ENCODE measurements around the gene CPAMD8. TPM values are rescaled to one million over a fixed set of nuclear protein-coding genes. Genes with fewer than 3 reads are reported as not detected.
A peak's percentile ranks its signal among the peaks of the same experiment; 100 is the strongest.

Gene CPAMD8
- total RNA-seq, 6 experiments from 2014 or later, result 0.90 to 1.8 (median 1.2) TPM

- 43% methylated on average over 11 of the region's 18 CpGs for WGBS (ENCODE audit: insufficient coverage, low coverage, low lambda C conversion rate, missing lambda C conversion rate)
- ATAC-seq, result no peak
- Histone ChIP-seq H3K9me3 (no peaks in the 10 kb centered on the region), H3K36me3 (peaks cover 0 to 3% (median under 1%) of the 10 kb centered on the region in 4 donors), H3K4me3 (peak overlapping the region; percentile 71 to 94 (median 83)), H3K27me3 (no peaks in the 10 kb centered on the region), H3K4me1 (peaks cover 0 to 48% (median 20%) of the 10 kb centered on the region in 4 donors), H3K27ac (peak overlapping the region in 2 of 3 donors; percentile 64 to 78)
- intact Hi-C loops (cut with DNase I), result no loop called here
- DNase-seq, result no peak
- TF ChIP-seq POLR2A (IDR thresholded peaks at IDR 0.05), result no peak
- TF ChIP-seq CTCF (IDR thresholded peaks at IDR 0.05), result no peak
Measured at GRCh38 chr19:17073869-17074633, 47.4 kb upstream of the CPAMD8 start.

- intact Hi-C loops (cut with DNase I), result no loop called here
- no peak for TF ChIP-seq CTCF (IDR thresholded peaks at IDR 0.05)
- TF ChIP-seq POLR2A (IDR thresholded peaks at IDR 0.05), result no peak
- Histone ChIP-seq H3K27ac (peak overlapping the region in 1 of 3 donors; percentile 41), H3K36me3 (peaks cover 0 to 6% (median 3%) of the 10 kb centered on the region in 4 donors), H3K4me1 (peaks cover 0 to 26% (median 11%) of the 10 kb centered on the region in 4 donors), H3K27me3 (no peaks in the 10 kb centered on the region), H3K9me3 (no peaks in the 10 kb centered on the region), H3K4me3 (no peak overlapping the region)
- DNase-seq (no peak), ATAC-seq (peak in 1 of 4 donors; percentile 14)
- WGBS (ENCODE audit: insufficient coverage, low coverage, low lambda C conversion rate, missing lambda C conversion rate), result 27% methylated on average over 3 of the region's 7 CpGs
Measured at GRCh38 chr19:17070912-17071311, 44.3 kb upstream of the CPAMD8 start.

GRCh38 chr19:17070421-17070820 is 43.8 kb upstream of the CPAMD8 start:
- intact Hi-C loops (cut with DNase I), result no loop called here

GRCh38 chr19:17069193-17069592 is 42.6 kb upstream of the CPAMD8 start:
- H3K4me1 ChIP-seq, result peaks cover 0 to 21% (median 9%) of the 10 kb centered on the region in 4 donors
- TF ChIP-seq POLR2A (IDR thresholded peaks at IDR 0.05) (no peak), CTCF (IDR thresholded peaks at IDR 0.05) (no peak)
- no peaks in the 10 kb centered on the region for H3K9me3 ChIP-seq
- peaks cover 0 to 6% (median 3%) of the 10 kb centered on the region in 4 donors for H3K36me3 ChIP-seq
- WGBS (ENCODE audit: insufficient coverage, low coverage, low lambda C conversion rate, missing lambda C conversion rate), result 85% methylated on average over 5 of the region's 9 CpGs
- no peak overlapping the region for H3K27ac ChIP-seq
- DNase-seq (no peak), ATAC-seq (no peak)
- intact Hi-C loops (cut with DNase I), result loop anchor here (5.0 to 10.0 kb wide), 3 partner anchors 126 to 216 kb away; partner anchors contain the start of gene ANKLE1 (in 2 of the 2)
- H3K4me3 ChIP-seq, result no peak overlapping the region
- H3K27me3 ChIP-seq, result no peaks in the 10 kb centered on the region

More at GRCh38 chr19:17070421-17070820, 43.8 kb upstream of the CPAMD8 start:
- peaks cover 0 to 6% (median 3%) of the 10 kb centered on the region in 4 donors for H3K36me3 ChIP-seq
- no peak for ATAC-seq
- no peak for DNase-seq
- TF ChIP-seq CTCF (IDR thresholded peaks at IDR 0.05) (no peak), POLR2A (IDR thresholded peaks at IDR 0.05) (no peak)
- H3K4me3 ChIP-seq, result no peak overlapping the region
- H3K27me3 ChIP-seq, result no peaks in the 10 kb centered on the region
- 77% methylated on average over 8 of the region's 12 CpGs for WGBS (ENCODE audit: insufficient coverage, low coverage, low lambda C conversion rate, missing lambda C conversion rate)
- H3K4me1 ChIP-seq, result peaks cover 0 to 26% (median 11%) of the 10 kb centered on the region in 4 donors
- no peaks in the 10 kb centered on the region for H3K9me3 ChIP-seq
- no peak overlapping the region for H3K27ac ChIP-seq

All from right lobe of liver (tissue), 6 donors.